HepG2 (cell line): ENCODE measurements around the gene PRRT2. TPM values are rescaled to one million over a fixed set of nuclear protein-coding genes. Genes with fewer than 3 reads are reported as not detected.

Experiments
- BRD4 ChIP-seq: sonication (generic); formaldehyde crosslinking; IDR thresholded peaks from 2 replicates; pipeline ENCODE4 v1.4.0; 2020; ENCODE audit warnings: missing genetic modification reagents
- ELF3 ChIP-seq: IDR thresholded peaks from 2 replicates; pipeline ENCODE4 v1.6.1; 2016; ENCODE audit warnings: missing genetic modification reagents, missing compliant biosample characterization
- GMEB1 ChIP-seq: sonication (generic); formaldehyde crosslinking; IDR thresholded peaks from 2 replicates; pipeline ENCODE4 v1.5.1; 2020; ENCODE audit warnings: missing genetic modification reagents, mild to moderate bottlenecking, borderline replicate concordance
- GZF1 ChIP-seq: sonication (generic); formaldehyde crosslinking; IDR thresholded peaks from 2 replicates; pipeline ENCODE4 v1.5.1; 2020; ENCODE audit warnings: mild to moderate bottlenecking, missing genetic modification reagents
- JUN ChIP-seq: sonication (generic); formaldehyde crosslinking; IDR thresholded peaks from 2 replicates; pipeline ENCODE4 v1.4.0; 2020; ENCODE audit warnings: mild to moderate bottlenecking, missing genetic modification reagents
- MAF1 ChIP-seq: sonication (generic); formaldehyde crosslinking; IDR thresholded peaks from 2 replicates; pipeline ENCODE4 v1.5.0; 2020; ENCODE audit warnings: missing genetic modification reagents, borderline replicate concordance
- MATR3 ChIP-seq: sonication (generic); formaldehyde crosslinking; IDR thresholded peaks from 2 replicates; pipeline ENCODE4 v1.4.0; 2020; ENCODE audit warnings: missing genetic modification reagents
- POGZ ChIP-seq: sonication (generic); formaldehyde crosslinking; IDR thresholded peaks from 2 replicates; pipeline ENCODE4 v1.4.0; 2020; ENCODE audit warnings: mild to moderate bottlenecking, missing genetic modification reagents
- POLR2AphosphoS2 ChIP-seq: IDR thresholded peaks from 2 replicates; pipeline ENCODE4 v1.6.1; 2011; ENCODE audit warnings: low read depth, low read length, improper control_type of control experiment
- STAT6 ChIP-seq: sonication (generic); formaldehyde crosslinking; IDR thresholded peaks from 2 replicates; pipeline ENCODE4 v1.4.0; 2020; ENCODE audit warnings: missing genetic modification reagents, mild to moderate bottlenecking, borderline replicate concordance
- TCF7L2 ChIP-seq: IDR thresholded peaks from 2 replicates; pipeline ENCODE4 v1.6.1; 2011; ENCODE audit warnings: mild to moderate bottlenecking, low read depth, low read length, moderate library complexity
- TFDP1 ChIP-seq: IDR thresholded peaks from 2 replicates; pipeline ENCODE4 v1.6.1; 2016; ENCODE audit warnings: missing compliant biosample characterization, missing genetic modification reagents, borderline replicate concordance
- YEATS4 ChIP-seq: sonication (generic); formaldehyde crosslinking; IDR thresholded peaks from 2 replicates; pipeline ENCODE4 v1.4.0; 2020; ENCODE audit warnings: missing genetic modification reagents, borderline replicate concordance
- ZBTB7A ChIP-seq: sonication (generic); formaldehyde crosslinking; IDR thresholded peaks from 2 replicates; pipeline ENCODE4 v1.8.0; 2022; ENCODE audit warnings: mild to moderate bottlenecking, missing genetic modification reagents
- ZFP36L2 ChIP-seq: sonication (generic); formaldehyde crosslinking; IDR thresholded peaks from 2 replicates; pipeline ENCODE4 v1.4.0; 2020; ENCODE audit warnings: missing genetic modification reagents
- ZIK1 ChIP-seq: sonication (generic); formaldehyde crosslinking; IDR thresholded peaks from 2 replicates; pipeline ENCODE4 v1.5.0; 2020; ENCODE audit warnings: mild to moderate bottlenecking, low read depth, missing genetic modification reagents, borderline replicate concordance
- ZNF292 ChIP-seq: sonication (generic); formaldehyde crosslinking; IDR thresholded peaks from 2 replicates; pipeline ENCODE4 v1.8.1; 2022; ENCODE audit warnings: mild to moderate bottlenecking, low read depth, missing genetic modification reagents, borderline replicate concordance
- ZNF337 ChIP-seq: sonication (generic); formaldehyde crosslinking; IDR thresholded peaks from 2 replicates; pipeline ENCODE4 v1.5.1; 2020; ENCODE audit warnings: missing genetic modification reagents, low read depth, mild to moderate bottlenecking, borderline replicate concordance
- ZNF572 ChIP-seq: sonication (generic); formaldehyde crosslinking; IDR thresholded peaks from 2 replicates; pipeline ENCODE4 v1.5.1; 2020; ENCODE audit warnings: mild to moderate bottlenecking, missing genetic modification reagents
- ZNF574 ChIP-seq: sonication (generic); formaldehyde crosslinking; IDR thresholded peaks from 2 replicates; pipeline ENCODE4 v1.4.0; 2020; ENCODE audit warnings: missing genetic modification reagents
- ZSCAN12 ChIP-seq: sonication (generic); formaldehyde crosslinking; IDR thresholded peaks from 2 replicates; pipeline ENCODE4 v1.9.0; 2021; ENCODE audit warnings: mild to moderate bottlenecking, missing genetic modification reagents
- polyA plus RNA-seq, 8 experiments: library from polyadenylated mRNA; depleted of rRNA in 3 of 8; stranded (reverse) in 7 of 8; unstranded in 1 of 8; fragments of >200 nt; fragmentation: Illumina TruSeq in 4 of 8; extraction: Trizol in 4 of 8; gene quantifications; 2 replicates each; pipeline versions ENCODE4 v1.2.1 to v1.2.3, GENCODE V29; 2011 to 2016; ENCODE audit warnings: low read depth in 4 of 8, missing spikeins in 1 of 8, mixed read lengths in 1 of 8; ENCODE audit not compliant: insufficient read depth in 1 of 8
- total RNA-seq, 5 experiments: library from RNA; depleted of rRNA; stranded (reverse); fragments of >200 nt; fragmentation: Illumina TruSeq; extraction: Trizol; gene quantifications; 2 replicates each; pipeline ENCODE4 v1.2.3, GENCODE V29; 2016; ENCODE audit warnings: low read depth in 1 of 5

The PRRT2 gene
- total and polyA plus RNA-seq, 2 of the 13 experiments (the other 11 are each of a cell fraction or from before 2014, with no cell fraction given) = 0.51 to 1.1 TPM

GRCh38 chr16:29765167-29766032 lies 46.6 kb upstream of the PRRT2 start (continued):
- TF ChIP-seq GMEB1 (CRISPR knock-in tag) = peak; percentile 67; the same call in 1 of the 2 replicates
- TF ChIP-seq BRD4 (CRISPR knock-in tag) = peak; percentile 89; the same call in 1 of the 2 replicates
- peak; percentile 98 for TF ChIP-seq ZNF292
- 0 out of 2 replicates have a peak, but pooled peaks have one; percentile 58 for TF ChIP-seq GZF1
- TF ChIP-seq MATR3 = no peak
- TF ChIP-seq ELF3 (CRISPR knock-in tag) = peak; percentile 80; the same call in 1 of the 2 replicates
- peak; percentile 92 for TF ChIP-seq ZNF574 (CRISPR knock-in tag)
- TF ChIP-seq JUN (CRISPR knock-in tag) = no peak; the same call in 1 of the 2 replicates
- TF ChIP-seq ZSCAN12 = no peak
- TF ChIP-seq TCF7L2 = no peak
- no peak; the same call in 1 of the 2 replicates for TF ChIP-seq ZNF337 (CRISPR knock-in tag)
- TF ChIP-seq ZIK1 = peak; percentile 78
- TF ChIP-seq ZBTB7A = peak; percentile 86; the same call in 1 of the 2 replicates
- no peak for TF ChIP-seq POLR2AphosphoS2
- TF ChIP-seq TFDP1 = peak; percentile 64; the same call in 1 of the 2 replicates
- peak; percentile 89; the same call in 1 of the 2 replicates for TF ChIP-seq STAT6 (CRISPR knock-in tag)
- TF ChIP-seq MAF1 (CRISPR knock-in tag) = no peak
- TF ChIP-seq YEATS4 (CRISPR knock-in tag) = peak; percentile 94; the same call in 1 of the 2 replicates
- TF ChIP-seq ZFP36L2 = no peak
- peak; percentile 90 for TF ChIP-seq POGZ (CRISPR knock-in tag)
- TF ChIP-seq ZNF572 (CRISPR knock-in tag) = peak; percentile 92; the same call in 1 of the 2 replicates
